Stimulated activated CD8-positive, alpha-beta memory T cell treated with anti-CD3 and anti-CD28 coated beads, Interleukin-7, amount 100 ng/mL, for 1 hour (primary cell): ENCODE measurements around the gene GRB10.
"Not testable (repeated sequence)": the region's sequence is repeated elsewhere in the genome, so short reads cannot be mapped to it uniquely, and the experiment has no call there.

Experiments
- DNase-seq, 2 donors: peaks; one replicate each; pipeline ENCODE4 v3.0.0-alpha.2; 2020; ENCODE audit warnings: low read depth in 2 of 2

The GRB10 gene

DNA sequence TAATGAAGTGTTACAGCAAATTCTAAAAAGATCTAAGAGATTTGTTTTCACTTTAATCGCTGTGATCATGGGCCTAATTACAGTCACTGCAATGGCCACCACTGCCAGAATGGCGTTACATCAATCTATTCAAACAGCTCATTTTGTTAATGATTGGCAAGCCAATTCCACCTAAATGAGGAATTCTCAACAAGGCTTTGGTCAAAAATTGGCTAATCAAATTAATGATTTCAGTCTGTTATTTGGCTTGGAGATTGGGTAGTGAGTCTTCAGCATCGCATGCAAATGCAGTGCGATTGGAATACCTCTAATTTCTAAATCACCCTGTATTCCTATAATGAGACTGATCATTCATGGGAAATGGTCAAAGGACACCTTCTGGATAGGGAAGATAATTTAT is 200.4 kb downstream of the GRB10 start:
- not testable (repeated sequence) for DNase-seq

DNA sequence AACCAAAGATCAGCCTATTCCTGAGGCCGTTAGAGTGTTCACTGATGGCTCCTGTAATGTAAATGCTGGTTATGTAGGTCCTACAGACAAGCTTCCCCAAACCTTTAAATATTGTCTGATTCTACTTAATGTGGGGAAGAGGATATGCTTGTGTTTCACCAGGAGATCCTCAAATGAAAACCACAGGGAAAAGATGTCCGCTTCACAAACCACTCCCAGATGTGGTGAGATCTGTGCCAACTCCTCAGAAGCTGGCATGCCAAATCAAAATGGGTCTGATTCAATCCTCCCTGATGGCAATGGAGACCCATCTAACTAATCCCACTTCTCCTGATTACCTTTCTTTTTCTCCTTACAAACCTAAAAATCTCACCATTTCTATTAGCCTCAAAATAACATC is 202.0 kb downstream of the GRB10 start:
- not testable (repeated sequence) for DNase-seq

DNA sequence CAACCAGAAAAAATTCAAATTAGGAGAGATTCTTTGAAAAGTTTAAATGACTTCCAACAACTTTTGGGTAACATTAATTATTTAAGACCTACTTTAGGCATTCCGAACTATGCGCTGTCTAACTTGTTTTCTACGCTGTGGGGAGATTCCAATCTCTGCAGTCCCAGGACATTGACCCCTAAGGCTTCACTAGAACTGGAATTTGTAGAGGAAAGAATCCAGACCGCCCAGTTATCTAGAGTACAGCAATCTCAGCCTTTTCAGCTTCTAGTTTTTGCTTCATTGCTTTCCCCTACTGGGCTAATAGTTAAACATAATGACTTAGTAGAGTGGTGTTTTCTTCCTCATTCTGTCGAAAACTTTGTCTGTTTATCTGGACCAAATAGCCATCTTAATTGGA is 202.6 kb downstream of the GRB10 start:
- no peak for DNase-seq

DNA sequence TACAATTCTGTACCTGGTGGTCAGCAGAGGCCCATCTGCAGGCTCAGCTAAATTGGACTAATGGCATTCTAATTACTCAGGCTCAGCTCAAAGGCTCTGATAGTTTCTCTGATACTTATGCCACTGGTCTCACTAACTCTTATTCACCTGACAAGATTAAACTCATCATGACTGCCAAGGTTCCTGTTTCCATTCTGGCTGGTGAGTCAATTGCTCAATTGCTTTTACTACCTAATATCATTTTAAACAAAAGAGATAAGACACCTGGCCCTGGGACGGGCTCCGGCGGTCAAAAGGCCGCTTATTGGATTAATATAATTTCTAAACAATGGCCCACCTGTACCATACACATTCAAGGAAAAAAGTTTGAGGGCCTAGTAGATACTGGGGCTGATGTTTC is 204.6 kb downstream of the GRB10 start:
- DNase-seq, result not testable (repeated sequence)

DNA sequence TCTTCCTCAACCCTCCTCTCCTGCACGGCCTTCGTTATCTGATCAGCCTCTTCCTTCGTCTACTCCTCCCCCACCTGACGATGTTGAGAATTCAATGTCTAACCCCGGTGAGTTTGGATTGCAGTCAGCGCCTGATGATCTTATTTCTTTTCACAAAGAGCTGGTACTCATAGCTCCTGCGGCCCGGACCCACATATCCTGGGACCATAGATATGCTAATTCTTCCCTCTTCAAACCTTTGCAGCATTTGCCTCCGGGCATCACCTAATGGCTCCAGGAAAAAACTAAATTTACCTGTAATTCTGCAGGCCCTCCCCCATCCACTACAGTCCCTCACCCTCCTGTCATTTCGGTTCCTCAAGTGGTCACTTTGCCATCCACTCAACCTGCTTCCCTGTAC is 205.1 kb downstream of the GRB10 start:
- no peak for DNase-seq

DNA sequence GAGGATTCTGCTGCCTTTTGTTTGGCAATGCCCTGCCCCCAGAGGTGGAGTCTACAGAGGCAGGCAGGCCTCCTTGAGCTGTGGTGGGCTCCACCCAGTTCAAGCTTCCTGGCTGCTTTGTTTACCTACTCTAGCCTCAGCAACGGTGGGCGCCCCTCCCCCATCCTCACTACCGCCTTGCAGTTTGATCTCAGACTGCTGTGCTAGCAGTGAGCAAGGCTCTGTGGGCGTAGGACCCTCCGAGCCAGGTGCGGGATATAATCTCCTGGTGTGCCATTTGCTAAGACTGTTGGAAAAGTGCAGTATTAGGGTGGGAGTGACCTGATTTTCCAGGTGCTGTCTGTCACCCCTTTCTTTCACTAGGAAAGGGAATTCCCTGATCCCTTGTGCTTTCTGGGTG is 206.3 kb downstream of the GRB10 start:
- not testable (repeated sequence) for DNase-seq

DNA sequence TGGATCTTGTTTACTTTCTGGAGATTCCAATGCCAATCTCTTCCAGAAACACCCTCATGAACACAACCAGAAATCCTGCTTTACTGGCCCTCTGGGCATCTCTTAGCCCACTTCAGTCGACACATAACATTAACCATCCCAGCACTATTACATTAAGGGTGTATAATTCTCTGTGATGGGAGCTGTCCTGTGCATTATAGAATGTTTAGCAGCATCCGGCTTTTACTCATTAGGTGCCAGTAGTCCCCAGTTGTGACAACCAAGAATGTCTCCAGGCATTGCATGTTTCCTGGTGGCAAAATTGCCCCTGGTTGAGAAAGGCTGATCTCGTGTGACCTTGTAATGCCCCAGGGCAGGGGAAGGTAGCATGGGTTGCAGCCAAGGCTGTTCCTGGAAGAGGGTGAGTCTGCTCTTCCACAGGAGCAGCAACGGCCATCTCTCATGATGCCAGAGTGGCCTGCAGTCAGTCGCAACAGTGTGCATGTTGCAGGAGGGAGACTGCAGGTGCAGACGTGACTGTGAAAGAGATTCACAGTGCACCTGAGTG is 214.9 kb downstream of the GRB10 start:
- no peak for DNase-seq

DNA sequence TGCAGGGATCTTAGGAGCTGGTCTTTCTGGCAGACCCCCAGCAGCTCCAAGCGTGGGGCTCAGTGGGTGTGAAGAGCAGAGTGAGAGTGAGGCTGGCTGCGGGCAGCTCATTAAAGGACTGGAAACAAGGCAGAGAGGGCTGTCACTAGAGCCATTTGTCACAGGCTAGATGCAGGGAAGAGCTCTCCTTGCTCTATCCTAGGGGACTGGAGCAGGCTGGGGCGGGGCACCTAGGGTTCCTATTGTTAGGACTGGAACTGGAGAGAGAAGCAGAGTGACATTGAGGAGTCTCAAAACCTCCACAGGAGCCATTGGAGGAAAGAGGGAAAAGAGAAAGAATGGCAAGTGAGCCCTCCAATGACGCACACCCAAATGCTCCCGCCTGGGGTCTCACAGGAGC is 216.7 kb downstream of the GRB10 start:
- DNase-seq, result no peak

DNA sequence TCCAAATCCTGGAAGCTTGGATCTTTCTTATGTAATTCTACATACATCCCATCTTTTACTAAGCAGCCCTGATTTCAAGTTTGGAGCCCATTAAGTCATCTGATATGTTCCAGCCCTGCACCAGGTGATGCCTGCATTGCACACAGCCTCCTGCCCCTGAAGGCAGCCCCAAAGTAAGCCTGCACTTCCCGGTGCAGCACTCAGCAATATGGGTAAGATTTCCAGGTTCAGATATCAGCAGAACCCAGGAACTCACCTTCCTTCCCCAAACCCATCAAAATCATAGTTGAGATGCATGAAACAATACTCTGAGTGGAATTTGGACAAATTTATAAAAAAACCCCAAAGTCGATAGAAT is 217.2 kb downstream of the GRB10 start:
- no peak for DNase-seq

DNA sequence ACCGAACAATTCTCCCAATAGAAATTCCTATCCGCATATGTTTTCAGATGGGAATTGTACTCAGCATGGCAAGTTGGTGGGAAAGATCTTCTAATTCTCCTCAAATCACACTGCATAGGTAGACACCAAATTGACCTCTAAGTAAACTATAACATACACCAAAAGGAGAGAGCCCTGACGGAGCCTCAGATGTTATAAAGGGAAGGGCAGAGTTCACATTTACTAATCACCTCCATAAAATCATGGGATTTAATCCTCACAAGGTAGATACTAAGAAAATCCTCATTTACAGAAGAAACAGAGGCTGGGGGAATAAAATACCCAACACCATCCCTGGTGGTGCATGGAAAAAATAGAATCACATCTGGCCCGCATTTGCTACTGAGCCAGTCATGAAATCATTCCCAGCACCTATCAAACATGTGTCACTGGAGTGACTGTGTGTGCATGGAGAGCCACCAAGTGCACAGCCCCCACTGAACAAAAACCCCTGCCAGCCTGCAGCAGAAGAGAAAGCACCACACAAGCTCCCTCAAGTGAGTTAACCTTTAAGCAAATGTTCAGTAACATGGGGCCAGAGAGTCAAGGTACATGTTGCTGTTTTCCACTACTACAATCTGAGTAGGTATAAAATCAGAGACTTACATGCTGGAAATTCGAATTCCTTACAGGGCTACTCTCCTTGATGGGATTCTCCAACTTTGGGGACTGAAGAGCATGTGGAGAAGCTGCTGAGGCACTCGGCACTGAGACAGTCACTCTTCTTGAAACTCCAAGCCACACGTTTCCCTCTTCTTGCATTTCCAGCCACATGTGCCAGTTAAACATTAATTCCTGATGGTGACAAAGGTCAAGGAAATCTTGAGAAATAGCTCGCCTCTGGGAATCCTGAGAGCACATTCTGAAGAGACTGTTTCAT is 217.8 kb downstream of the GRB10 start, which contains the start of gene DDC:
Gene DDC, minus strand, starts transcription at position 766 of the 919 bp plus-strand sequence. CDS start 21,320 bp downstream, outside the sequence.
- no peak for DNase-seq

DNA sequence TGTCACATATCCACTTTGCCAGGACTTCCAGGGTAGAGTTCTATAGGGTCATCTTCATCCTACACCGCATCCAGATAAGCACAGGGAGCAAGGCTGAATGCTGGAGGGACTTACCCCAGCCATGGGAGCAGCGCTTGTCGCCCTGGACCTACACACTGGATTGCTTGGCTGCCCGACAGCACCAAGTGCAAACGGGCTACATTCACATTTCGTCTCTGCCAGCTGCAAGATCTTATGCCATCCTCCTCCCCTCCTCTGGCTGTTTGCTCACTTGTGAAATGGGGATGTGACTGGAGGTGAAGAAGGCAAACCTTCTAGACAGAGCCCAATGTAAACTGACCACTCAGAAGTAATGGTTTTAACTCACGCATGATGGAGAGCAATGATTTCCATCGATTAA is 218.5 kb downstream of the GRB10 start:
- no peak for DNase-seq

DNA sequence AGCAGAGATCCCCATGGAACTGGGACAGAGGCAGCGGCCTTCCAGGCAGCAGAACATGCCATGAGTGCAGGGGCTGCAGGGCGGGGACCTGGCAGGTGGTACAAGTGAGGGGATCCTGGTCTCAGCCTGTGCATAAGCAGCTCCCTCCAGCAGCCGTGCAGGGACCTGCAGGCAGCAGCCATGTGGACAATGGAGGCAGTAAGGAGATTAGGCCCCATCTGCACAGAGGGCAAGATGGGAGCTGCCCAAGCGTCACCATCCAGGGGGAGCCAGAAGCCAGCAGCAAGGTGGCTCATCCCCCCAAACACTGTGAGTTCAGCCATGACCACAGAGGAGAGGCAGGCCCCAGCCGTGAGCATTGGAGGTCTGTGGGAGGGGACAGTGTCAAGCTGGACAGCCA is 220.6 kb downstream of the GRB10 start:
- no peak for DNase-seq

DNA sequence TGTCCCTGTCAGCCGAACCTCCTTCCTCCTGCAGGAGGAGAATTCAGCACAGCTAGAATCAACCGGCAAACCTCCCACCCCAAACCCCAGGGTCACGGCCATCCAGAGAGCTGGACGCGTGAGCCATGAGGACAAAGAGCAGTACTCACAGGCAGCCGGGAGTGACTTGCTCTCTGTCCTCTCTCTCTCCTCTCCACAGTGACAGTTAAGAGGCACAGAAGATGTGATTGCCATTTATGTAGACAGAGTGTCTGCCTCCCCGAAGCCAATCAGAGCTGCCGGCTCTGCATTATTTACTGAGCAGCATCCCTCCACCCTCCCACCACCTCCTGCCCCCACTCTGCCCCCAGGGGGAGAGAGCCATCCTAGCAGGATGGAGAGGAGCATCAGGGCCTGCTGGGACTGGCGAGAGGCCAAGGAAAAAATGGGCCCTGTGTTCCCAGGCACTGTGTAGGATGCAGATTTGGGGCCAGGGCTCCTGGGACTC is 221.8 kb downstream of the GRB10 start:
- no peak for DNase-seq

DNA sequence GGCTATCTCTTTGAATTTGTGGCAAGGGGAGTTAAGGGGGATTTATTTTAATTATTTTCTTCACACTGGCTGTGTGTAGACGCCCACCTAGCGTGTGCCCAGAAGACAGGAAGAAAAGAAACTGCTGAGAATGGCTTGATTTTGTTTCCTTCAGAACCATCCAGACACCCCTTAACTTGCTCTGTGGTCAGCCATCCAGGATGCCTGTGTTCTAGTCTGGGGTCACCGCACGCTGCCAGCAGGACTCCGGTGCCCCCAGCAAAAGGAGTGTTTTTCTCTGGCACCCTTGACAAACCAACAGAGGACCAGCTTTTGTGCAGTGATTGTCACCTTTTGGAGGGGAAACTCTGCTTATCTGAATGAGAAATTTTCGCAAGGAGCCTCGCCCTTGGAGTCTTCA is 222.8 kb downstream of the GRB10 start:
- DNase-seq, result no peak

DNA sequence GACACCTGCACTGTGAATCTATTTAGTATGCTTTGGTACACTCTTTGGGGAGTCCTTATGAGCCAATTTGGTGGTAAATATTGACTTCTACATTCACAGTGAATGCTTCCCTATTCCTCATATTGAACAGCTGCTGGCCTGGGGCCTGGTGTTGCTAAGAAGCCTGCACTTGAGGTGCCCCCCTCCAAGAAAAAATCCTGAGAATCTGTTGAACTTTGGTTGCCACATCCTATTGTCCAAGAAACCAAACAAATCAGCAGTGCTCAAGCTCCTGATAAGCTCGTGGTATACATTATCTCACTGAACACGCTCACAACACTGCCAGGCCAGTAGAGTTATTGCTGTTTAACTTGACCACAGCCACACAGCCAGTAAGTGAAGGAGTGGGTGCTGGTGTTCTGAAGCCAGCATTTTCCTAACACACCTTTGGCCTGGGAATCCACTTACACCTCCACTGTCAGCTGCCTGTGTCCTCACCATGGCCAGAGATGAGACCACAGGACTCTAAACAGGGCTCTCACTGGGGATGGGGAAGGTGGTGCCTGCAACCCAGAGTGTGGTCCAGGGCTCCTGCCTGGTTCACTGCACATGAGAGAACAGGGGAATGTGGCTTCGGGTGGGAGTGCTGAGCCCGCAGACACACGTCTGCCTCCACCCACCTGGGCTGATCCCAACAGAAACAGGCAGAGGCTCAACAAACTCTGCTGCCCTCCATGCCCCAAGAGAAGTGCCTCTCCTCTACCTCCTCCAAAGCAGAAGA is 224.2 kb downstream of the GRB10 start:
- no peak for DNase-seq

DNA sequence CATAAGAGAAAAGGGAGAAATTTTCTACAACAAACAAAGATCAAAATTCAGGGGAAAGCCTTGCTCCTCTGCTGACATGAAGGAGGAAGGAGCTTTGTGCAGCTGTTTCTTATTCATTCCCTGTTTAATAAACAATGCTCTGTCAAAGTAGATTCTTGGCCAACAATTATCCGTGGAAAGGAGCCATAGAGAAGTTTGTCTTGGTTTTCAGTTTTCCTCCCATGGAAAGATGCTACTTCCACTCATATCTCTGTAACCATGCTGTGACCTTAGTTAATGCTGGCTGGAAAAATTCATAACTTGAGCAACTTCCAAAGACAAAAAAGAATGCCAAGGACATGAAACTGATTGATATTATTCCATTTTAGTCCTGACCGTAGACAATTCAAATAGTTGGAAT is 225.6 kb downstream of the GRB10 start:
- DNase-seq, result no peak

DNA sequence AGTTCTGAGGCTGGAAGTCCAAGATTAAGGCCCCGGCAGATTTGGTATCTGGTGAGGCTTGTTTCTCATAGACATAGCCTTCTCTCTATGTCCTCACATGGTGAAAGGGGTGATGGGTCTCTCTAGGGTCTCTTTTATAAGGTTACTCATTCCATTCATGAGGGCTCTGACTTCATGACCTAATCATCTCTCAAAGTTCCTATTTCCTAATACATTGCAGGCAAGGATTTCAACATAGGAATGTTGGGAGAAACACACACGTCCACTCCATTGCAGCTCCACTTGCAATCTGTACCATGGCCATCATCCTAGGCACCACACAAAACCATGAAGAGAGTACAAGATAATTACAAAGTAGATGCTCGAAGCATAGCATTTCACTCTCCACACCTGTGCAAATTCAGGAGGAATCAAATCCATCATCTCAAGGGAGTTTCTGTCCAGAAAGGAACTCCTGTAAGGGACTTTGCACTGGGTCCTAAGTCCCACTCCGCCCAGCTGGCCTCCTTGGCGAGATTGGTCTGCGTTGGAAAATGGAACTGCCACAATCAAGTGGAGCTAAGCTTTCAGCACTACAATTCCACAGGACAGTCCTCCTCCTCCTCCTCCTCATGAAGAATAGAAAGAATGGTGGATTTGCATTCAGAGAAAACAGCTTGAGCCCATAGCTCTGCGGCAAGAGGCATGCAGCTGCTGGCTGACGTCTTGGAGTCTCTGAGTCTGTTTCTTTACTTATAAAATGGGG is 226.3 kb downstream of the GRB10 start:
- no peak for DNase-seq

DNA sequence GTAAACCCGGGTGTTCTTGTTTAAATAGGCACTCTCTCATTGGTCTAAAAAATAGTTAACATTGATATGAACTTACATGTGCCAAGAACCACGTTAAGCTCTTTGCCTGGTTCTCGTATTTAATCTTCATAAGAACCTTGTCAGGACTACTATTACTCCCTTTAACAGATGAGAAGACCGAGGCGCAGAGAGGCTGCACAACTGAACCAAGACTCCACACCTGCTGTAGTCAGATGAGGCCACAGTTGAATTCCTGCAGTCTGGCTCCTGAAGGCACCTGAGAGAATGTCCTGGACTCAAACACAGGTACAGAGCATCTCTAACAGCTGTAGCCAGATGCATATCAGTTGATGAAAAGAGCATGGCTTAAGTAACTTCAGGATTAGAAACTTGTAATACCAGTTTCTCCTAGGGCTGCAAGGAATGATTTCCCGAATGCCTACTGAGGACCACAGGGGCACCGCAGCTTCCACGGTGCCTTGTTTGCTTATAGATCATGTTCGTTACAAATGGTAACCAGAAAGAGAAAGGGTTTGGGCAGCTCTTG is 227.0 kb downstream of the GRB10 start:
- no peak for DNase-seq

DNA sequence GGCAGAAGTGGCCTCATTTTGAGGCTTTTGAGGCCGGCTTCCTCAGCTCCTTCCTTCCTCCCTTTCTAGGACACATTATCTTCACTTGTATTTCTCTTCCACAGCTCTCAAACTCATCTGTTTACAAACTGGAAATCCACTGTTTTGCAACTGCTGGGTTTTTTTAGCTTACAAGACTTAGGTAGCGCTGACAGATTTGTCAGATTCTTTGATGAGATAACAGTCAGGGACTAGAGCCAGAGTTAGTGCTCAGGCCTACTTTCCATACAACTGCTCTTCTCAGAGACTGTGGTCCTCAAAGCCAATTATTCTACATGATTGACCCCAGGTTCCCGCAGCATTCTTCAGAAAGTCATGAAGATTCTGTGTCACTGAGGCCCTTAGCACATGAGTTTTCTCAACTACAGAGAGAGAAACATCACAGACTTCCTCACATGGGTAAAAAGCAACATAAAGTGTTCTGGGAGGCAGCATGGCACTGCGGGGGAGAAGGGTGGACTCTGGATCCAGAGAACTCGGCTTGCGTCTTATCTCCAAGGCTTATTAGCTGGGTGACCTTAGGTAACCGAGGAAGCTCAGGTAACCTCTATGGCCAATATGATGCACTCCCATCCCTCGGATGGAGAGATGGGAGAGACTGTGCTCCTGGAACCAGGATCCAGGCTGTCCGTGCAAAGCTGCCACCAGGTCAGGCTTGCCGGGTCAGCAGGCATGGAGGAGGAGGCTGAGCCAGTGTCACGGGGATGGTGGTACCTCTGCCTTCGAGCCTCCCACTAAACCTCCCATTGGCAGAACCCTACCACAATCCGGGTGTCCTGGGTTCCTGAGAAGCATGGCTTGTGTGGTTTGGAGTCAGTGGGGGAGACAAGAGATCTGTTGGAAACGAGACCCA is 228.0 kb downstream of the GRB10 start:
- DNase-seq, result no peak

DNA sequence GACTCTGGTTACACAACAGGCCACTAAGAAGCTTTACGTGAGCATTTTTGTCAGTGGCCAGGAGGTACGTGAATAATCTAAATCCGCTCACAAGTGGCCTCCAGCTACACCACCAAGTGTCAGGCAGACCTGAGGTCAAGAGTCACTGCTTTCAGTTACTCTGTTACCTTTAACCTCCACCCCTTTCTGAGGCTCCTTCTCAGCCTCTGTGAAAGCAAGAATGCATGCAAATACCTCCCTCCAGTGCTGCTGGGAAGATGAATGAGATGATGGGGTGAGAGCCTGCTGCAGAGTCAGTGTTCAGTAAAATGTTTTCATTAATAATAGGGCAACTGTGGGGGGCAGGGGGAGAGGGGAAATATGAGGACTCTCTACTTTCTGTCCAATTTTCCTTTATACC is 228.7 kb downstream of the GRB10 start:
- DNase-seq, result no peak

DNA sequence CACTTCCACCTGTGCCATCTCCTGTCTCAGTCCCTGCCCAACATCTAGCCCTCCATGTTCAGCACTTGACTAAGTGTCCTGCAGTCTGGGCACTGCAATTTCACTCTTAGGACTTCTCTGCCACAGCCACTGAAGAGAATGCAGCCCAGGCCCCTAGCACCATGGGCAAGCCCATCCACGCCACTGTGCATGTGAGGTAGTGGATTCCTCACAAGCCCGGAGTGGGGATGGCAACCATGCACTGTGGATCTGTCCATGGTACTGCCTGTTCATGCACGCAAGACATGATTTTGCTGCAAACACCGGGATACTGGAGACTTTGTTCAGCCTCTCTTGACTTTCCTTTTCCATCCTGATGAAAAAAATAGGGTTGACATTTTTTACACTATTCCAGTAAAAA is 229.8 kb downstream of the GRB10 start:
- DNase-seq, result no peak
